Psoas muscle (tissue), 8 donors: Measurements from ENCODE around the gene GAB3. TPM values are rescaled to one million over a fixed set of nuclear protein-coding genes. Genes with fewer than 3 reads are reported as not detected.
A peak's percentile ranks its signal among the peaks of the same experiment; 100 is the strongest.

Experiments
- ATAC-seq, 4 donors: fragments of 200-7000 bp; cut with Tn5 transposase; one replicate each; pipeline ENCODE4 v1.9.1; 2020; ENCODE audit warnings: moderate library complexity in 3 of 4, mild to moderate bottlenecking in 2 of 4
- DNase-seq, 2 donors: peaks; one replicate each; pipeline ENCODE4 v3.0.0-alpha.2; 2020
- H3K27ac ChIP-seq: fragments of 200-600 bp; one replicate; pipeline ENCODE4 v1.8.0; 2022
- H3K27me3 ChIP-seq, 3 donors: fragments of 200-600 bp in 1 of 3; one replicate each; pipeline versions ENCODE4 v1.6.1 to v1.8.0; 2013 to 2022; ENCODE audit warnings: low read length in 2 of 3, mild to moderate bottlenecking in 2 of 3, moderate library complexity in 1 of 3; ENCODE audit not compliant: insufficient read depth in 3 of 3
- H3K36me3 ChIP-seq, 2 donors: fragments of 200-600 bp in 1 of 2; one replicate each; pipeline versions ENCODE4 v1.6.1 to v1.8.0; 2013 to 2022; ENCODE audit warnings: low read depth in 1 of 2, mild to moderate bottlenecking in 1 of 2, moderate library complexity in 1 of 2; ENCODE audit not compliant: insufficient read depth in 1 of 2
- H3K4me1 ChIP-seq: fragments of 200-600 bp; one replicate; pipeline ENCODE4 v1.8.0; 2022
- H3K4me3 ChIP-seq: fragments of 200-600 bp; one replicate; pipeline ENCODE4 v1.8.0; 2022; ENCODE audit warnings: mild to moderate bottlenecking
- H3K9me3 ChIP-seq: fragments of 200-600 bp; one replicate; pipeline ENCODE4 v1.8.0; 2022
- CTCF ChIP-seq: fragments of 200-600 bp; IDR thresholded peaks from one replicate; pipeline ENCODE4 v1.8.0; 2022; ENCODE audit warnings: antibody characterized with exemption
- WGBS, 3 donors: extraction: QIAGEN DNeasy Blood & Tissue Kit; methylation state at CpG; one replicate each; pipeline versions ENCODE4 v1.1.6 to v1.1.7; 2013; 5-methylcytosine and 5-hydroxymethylcytosine counted together
- intact Hi-C, 2 donors: fragments of 100-400 bp; cut with DNase I; formaldehyde crosslinking; loops; one replicate each; pipeline versions ENCODE4 v1.11.0 to v1.14.2; 2022
- polyA plus RNA-seq, 3 donors: library from polyadenylated mRNA; stranded (reverse); fragments of 200-250 nt; gene quantifications; one replicate each; pipeline ENCODE4 v1.2.3, GENCODE V29; 2013
- total RNA-seq, 4 donors: library from RNA; stranded (reverse); fragmentation: NEBNext Ultra II Directional in 2 of 4; extraction: Animal tissue kit (Norgen Biotek cat#: 25700) in 2 of 4; gene quantifications; one replicate each; pipeline versions ENCODE4 v1.2.1 to v1.2.4, GENCODE V29; 2021 to 2023
- donor health status: healthy with polysubstance abuse.
- donor health status: DM: no; HTN: no; CAD: no; lungs with moderate emphysema.
- donor health status: Bipolar disorder and iron deficiency.
- donor health status: healthy.
- donor health status: DM: yes; HTN: yes; CAD: no.
- donor health status: DM: no; HTN: no; CAD: no.
- donor health status: DM: no; HTN: no; CAD: no.
- donor health status: DM: yes; HTN: yes; CAD: no.

The GAB3 gene
- total and polyA plus RNA-seq, 7 donors, result 0.61 to 3.4 (median 1.4) TPM

GRCh38 chrX:154758696-154759095, 7.8 kb upstream of the GAB3 start:
- no peak for ATAC-seq
- no peaks in the 10 kb centered on the region for H3K4me1 ChIP-seq
- no peaks in the 10 kb centered on the region for H3K36me3 ChIP-seq
- H3K27me3 ChIP-seq, result peaks cover 0 to 5% (median 0%) of the 10 kb centered on the region in 3 donors
- no peak overlapping the region for H3K27ac ChIP-seq
- no peaks in the 10 kb centered on the region for H3K9me3 ChIP-seq
- intact Hi-C loops, result no loop called here
- no peak for DNase-seq
- TF ChIP-seq CTCF, result no peak
- no peak overlapping the region for H3K4me3 ChIP-seq
- 63 to 84% (median 83%) methylated on average over 4 of the region's 4 CpGs for WGBS, 3 donors

GRCh38 chrX:154751669-154752271, 893 bp upstream of the GAB3 start:
- 52 to 58% (median 54%) methylated on average over 9 of the region's 9 CpGs for WGBS, 3 donors
- peak in 2 of 4 donors; percentile 52 to 61 for ATAC-seq
- Histone ChIP-seq H3K36me3 (no peaks in the 10 kb centered on the region), H3K27ac (no peak overlapping the region), H3K4me1 (peaks cover 4% of the 10 kb centered on the region), H3K4me3 (peak overlapping the region; percentile 68), H3K9me3 (no peaks in the 10 kb centered on the region), H3K27me3 (peaks cover 0 to 7% (median 0%) of the 10 kb centered on the region in 3 donors)
- TF ChIP-seq CTCF, result no peak
- intact Hi-C loops, result no loop called here
- no peak for DNase-seq

- no peaks in the 10 kb centered on the region for H3K36me3 ChIP-seq
- peaks cover 0 to 7% (median 0%) of the 10 kb centered on the region in 3 donors for H3K27me3 ChIP-seq
- H3K9me3 ChIP-seq, result no peaks in the 10 kb centered on the region
- H3K4me3 ChIP-seq, result peak overlapping the region; percentile 68
- peaks cover 4% of the 10 kb centered on the region for H3K4me1 ChIP-seq
- TF ChIP-seq CTCF, result no peak
- WGBS, 3 donors, result 22 to 36% (median 26%) methylated on average over 11 to 12 of the region's 20 CpGs
- peak in 1 of 2 donors; percentile 16 for DNase-seq
- peak in 1 of 4 donors; percentile 30 for ATAC-seq
- intact Hi-C loops, result no loop called here
- H3K27ac ChIP-seq, result no peak overlapping the region
Observed at GRCh38 chrX:154751203-154751668, 359 bp upstream of the GAB3 start.

GRCh38 chrX:154749856-154750255, 1.0 kb downstream of the GAB3 start:
- DNase-seq, result no peak
- Histone ChIP-seq H3K9me3 (no peaks in the 10 kb centered on the region), H3K4me1 (peaks cover 4% of the 10 kb centered on the region), H3K36me3 (no peaks in the 10 kb centered on the region), H3K27ac (peak overlapping the region; percentile 68), H3K4me3 (peak overlapping the region; percentile 68), H3K27me3 (peaks cover 0 to 7% (median 0%) of the 10 kb centered on the region in 3 donors)
- TF ChIP-seq CTCF, result no peak
- intact Hi-C loops, result loop anchor here in 1 of 2 donors (2.0 kb wide), 1 partner anchor 35 kb away; no protein-coding TSS in a partner anchor
- peak in 3 of 4 donors; percentile 23 to 51 (median 27) for ATAC-seq
- 13 to 35% (median 15%) methylated on average over 6 of the region's 6 CpGs for WGBS, 3 donors
